ENCODE data around the gene HLA-DRA.
A peak's percentile ranks its signal among the peaks of the same experiment; 100 is the strongest.

The HLA-DRA gene

DNA sequence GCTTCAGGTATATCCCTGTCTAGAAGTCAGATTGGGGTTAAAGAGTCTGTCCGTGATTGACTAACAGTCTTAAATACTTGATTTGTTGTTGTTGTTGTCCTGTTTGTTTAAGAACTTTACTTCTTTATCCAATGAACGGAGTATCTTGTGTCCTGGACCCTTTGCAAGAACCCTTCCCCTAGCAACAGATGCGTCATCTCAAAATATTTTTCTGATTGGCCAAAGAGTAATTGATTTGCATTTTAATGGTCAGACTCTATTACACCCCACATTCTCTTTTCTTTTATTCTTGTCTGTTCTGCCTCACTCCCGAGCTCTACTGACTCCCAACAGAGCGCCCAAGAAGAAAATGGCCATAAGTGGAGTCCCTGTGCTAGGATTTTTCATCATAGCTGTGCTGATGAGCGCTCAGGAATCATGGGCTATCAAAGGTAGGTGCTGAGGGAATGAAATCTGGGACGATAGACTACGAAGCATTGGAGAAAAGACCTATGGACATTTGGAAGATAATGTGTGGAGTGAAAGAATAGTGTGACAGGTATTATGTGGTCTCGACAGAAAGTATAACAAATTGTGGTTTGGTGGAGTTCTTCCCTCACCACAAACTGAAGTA is at the start of gene HLA-DRA:
HLA-DRA (plus strand) TSS at position 286 of the 613 bp plus-strand sequence; CDS start at position 350, 64 bp downstream.
- DNase-seq (ENCODE audit: low read depth in 3 of 3, low spot score in 1 of 3) = no peak

DNA sequence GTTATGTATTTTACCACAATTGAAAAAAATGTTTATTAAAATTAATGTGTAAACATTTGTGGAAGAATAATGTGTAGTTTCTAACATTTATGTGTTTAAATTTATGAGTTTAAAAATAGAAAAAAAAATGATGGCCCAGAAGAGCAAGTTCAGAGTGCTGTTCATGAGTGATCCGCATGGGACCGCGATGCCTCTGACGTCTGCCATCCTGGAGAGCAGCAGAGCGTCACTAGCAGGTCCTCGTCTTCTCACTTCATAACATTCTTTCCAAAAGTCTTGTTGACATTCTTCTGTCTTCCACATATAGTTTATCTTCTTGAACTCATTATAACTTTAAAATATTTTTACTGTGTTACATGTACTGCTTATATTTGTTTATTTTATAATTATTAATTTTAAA is 48.2 kb upstream of the HLA-DRA start:
- no peak for DNase-seq (ENCODE audit: low read depth in 3 of 3, low spot score in 1 of 3)

DNA sequence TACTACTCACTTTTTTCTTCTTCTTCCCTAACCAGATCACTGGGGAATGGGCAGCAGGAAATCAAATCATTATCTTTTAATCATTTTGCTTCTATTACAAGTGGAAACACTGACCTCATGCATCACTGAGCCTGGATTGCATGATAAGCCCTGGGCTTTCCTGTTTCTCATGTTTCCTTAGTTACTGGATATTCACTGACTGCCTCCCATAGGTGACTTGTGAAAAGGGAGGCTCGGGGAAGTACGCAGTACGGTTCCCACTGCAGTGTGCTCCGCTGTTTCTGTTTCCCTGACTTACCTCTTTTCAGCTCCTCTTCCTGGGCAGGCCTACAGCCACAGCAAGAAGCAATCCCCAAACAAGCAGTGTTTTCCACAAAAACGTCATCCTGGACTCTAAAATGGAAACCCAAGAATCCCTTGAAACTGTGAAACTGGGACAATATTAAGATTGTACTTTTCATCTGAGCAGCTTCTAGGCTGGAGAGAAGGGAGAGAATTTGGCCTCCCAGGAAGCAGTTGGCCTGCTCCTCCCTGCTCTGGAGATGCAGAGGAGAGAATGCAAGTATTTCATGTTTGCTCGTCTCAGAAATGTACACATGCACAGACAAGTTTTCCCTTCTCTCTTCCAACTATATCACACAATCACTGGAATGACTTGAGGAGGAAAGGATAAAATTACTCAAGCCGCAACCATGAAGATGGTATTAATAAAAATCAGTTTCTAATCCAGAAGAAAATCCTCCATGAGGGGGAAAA is 45.8 kb upstream of the HLA-DRA start:
- no peak for DNase-seq (ENCODE audit: low read depth in 3 of 3, low spot score in 1 of 3)

DNA sequence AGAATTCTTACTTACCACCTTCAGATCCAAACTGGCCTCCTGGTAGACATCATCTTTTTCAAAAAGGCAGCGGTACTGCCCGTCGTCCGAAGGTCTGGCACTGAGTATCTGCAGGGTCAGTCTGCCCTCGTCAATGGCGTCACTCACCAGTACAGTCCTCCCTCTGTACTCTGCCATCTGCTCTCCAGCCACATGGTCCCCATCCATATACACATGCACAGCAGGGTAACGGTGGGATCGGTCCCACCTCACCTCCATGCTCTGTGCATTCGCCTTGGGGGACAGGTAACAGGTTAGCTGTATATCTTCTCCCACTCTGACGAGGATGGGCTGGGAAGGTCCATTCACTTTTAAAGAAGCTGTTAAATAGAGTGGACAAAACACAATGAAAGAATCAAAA is 43.7 kb upstream of the HLA-DRA start:
- no peak for DNase-seq (ENCODE audit: low read depth in 3 of 3, low spot score in 1 of 3)

DNA sequence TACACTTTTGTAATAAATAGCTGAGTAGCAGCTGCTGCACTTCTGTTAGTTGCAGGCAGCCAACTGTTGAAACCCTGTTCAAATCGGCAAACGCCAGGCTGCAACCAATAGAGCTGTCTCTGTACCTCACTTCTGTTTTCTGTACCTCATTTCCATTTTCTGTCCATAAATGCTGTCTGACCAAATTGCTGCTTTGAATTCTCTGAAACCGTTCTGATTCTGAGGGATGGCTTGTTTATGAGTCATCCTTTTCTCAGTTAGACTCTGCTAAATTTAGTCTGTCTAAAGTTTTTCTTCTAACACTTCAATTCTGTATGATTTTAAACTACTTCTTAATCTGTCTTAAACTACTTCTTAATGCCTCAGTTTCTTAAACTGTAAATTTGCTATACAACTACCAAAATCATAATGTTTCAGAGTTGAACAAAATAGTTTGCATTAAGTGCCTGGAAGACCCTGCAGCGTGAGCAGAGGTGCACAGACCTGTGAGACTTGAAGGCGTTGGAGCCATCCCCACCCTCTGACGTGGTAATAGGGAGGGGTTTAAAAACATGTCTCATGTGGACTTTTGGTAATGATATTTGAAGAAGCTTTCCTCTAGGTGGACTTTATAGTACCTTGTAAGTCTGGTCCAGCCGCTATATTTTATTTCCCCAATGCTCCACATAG is 42.3 kb upstream of the HLA-DRA start:
- DNase-seq (ENCODE audit: low read depth in 3 of 3, low spot score in 1 of 3) = no peak

DNA sequence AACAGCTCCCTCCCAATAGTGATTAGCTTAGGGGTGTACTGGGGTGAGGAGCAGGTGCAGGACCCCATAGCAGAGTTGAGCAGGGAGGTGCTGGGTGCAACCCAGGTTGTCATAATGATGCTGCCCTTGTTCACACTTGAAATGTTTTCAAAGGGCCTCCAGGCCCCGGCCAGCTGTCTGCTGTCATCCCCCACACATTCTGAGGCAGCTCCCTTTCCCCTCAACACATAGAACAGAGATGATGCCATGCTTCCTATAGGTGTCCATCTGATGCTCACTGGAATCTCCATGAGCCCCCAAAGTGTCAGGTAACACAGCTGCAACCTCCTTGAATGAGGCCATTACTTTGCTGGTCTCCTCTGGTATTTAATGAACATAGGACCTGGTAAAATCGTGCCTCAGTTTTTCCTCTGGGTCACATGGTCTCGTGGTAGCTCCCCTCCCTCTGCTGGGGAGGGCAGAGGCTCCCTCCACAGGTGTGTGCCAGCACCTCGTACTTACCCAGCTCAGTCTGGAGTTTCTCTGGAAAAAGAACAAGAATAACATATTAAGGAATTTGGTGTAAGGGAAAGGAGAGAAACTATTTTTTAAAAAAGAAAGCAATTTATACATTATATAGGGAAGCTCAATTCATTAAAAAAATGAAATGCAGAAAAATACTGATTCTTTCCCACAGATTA is 38.3 kb upstream of the HLA-DRA start:
- no peak for DNase-seq (ENCODE audit: low read depth in 3 of 3, low spot score in 1 of 3)

DNA sequence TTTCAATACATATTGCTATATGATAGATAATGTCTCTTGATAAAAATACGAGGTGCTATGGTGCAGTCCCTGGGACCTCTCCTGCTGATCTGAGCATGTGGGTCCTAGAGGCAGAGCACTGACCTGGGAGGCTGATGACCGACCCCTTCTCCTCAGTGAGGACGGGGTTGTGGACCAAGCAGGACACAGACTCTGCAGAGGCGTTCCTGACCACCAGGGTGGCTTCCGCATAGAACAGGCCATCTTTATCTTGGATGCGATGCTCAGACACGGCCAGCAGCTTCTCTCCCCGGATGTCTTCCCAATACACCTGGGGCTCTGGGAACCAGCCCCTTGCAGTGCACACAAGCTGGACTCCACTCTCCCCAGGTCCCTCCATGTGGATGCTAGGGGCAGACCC is 36.9 kb upstream of the HLA-DRA start:
- no peak for DNase-seq (ENCODE audit: low read depth in 3 of 3, low spot score in 1 of 3)

DNA sequence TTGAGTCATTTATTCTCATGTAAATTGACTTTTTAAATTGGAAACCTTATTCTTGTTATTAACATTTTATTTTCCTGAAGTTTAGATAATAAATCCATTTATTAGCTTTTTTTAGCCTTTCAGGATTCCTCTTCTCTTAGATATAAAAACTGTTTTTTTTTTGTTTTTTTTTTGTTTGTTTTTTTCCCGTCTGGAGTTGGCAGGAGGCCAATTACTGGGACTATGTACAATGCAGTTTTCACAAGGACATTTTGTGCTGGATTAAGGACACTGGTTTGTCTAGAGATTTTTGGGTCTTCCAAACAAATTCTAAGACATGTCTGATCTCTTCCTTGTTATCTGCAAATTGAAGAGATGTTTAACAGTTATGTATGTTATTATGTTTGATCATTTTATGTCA is 34.0 kb upstream of the HLA-DRA start:
- DNase-seq (ENCODE audit: low read depth in 3 of 3, low spot score in 1 of 3) = no peak

DNA sequence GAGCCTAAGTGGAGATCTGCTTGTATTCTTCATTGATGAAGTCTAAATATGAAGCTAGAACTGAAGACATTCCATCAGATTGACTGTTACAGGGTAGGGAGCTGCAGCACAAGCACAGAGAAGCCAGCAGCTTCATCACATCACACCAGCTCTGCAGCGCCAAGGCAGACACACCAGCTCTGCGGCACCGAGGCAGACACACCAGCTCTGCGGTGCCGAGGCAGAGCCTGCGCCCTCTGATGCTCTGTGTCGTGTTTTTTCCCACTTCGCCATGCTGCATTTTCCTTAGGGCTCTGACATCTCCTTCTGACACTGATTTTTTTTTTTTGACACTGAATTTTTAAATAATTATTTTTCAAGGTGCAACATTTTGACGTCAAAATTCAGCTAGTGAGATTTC is 33.5 kb upstream of the HLA-DRA start:
- DNase-seq (ENCODE audit: low read depth in 3 of 3, low spot score in 1 of 3) = no peak

DNA sequence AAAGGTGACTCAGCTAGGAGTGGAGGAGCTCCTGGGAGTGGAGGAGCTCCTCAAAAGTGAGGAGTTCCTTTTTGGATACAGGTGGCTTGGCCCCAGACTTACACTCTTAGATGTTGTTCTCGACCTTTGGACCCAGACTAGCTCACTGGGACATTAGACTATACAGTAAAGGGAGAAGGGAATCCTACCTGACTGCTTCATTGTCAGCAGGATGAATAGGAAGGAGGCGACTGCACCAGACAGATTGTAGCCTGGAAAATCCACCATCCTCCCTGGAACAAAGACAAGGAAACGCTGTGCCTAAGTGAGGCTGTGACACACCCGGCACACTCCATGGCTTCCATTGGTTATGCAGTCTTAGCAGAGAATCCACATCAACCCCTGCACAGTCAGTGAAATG is 32.8 kb upstream of the HLA-DRA start, which contains the start of gene BTNL2:
BTNL2 (minus strand) TSS at position 325 of the 400 bp plus-strand sequence; CDS start at position 267, 58 bp downstream.
- no peak for DNase-seq (ENCODE audit: low read depth in 3 of 3, low spot score in 1 of 3)

DNA sequence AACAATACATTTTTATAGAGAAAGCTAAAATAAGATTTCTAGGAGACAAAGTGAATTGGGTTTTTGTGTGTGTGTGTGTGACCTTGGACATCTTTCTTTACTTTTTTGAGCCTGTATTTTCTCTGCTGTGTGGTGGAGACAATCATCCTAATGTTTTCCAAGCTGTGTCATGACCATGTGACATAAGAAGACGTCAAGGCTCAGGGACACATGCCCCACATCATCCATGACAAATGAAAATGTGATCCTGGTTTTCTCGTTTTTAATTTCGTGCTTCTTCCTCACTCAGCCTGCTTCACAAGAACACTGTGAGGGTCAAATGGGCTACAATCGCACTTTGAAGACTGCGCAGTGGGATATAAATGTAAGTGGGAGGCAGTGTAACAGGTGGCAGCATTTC is 28.8 kb upstream of the HLA-DRA start:
- DNase-seq (ENCODE audit: low read depth in 3 of 3, low spot score in 1 of 3) = no peak

DNA sequence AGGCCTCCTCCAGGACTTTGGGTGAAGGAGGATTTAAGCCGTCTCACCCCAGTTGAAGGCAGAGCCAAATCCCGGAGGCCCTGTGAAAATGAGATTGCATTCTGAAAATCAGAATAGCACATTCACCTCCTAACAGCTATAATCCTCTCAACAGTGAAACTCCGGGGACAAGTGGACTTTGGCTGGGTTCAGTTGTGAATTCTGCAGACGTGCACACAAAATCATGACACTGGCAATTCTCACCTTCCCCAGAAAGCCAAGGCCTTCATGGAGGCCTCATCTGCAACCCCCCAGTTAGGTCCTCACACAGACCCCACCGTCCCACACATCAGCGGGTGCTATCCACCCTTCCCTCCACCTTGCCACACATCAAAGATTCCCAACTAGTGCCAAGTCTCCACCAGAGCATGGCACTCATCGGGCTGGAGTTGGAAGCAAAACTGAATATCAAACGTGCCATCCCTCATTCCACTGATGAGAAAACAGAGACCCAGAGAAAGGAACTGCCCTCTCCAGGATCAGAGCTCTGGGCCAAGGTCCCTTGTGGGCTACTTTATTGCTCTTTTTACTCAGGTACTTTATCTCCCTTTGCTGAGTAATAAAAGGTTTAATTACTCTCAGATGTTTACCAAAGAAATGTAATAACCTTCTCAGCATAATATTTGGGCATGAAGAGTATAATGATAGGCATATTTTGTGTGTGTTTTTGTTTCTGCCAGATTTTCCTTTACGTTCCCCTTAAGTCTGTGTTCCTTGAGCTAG is 27.9 kb upstream of the HLA-DRA start:
- no peak for DNase-seq (ENCODE audit: low read depth in 3 of 3, low spot score in 1 of 3)

DNA sequence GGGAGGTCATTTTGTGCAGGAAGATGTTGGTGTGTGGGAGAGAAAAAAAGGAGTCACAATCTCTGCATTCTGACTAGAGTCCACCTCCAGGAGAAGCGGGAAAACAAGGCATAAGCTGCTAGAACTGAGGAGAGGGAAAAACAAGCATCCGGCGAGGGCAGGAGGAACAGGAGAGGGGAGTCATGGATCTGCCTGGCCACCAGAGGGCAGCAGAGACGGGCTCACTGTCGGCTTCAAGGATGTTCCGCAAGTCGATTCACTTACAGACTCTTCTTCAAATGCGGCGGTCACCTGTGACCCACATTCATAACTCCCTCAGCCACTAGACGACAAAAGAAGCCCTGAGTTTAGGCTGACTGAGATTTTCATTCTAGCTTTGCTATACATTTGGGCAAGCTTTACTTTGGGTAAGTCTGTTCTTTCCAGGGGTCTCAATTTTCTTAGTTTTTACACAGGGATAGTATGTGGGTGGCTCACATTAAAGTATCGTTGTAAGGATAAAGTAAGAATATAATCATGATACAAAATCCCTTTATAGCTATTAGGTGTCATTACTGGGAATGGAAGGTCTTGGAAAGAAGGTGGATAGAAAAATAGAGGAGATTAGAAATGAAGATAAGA is 26.1 kb upstream of the HLA-DRA start:
- peak; percentile 59 to 85 (median 75) for DNase-seq (ENCODE audit: low read depth in 3 of 3, low spot score in 1 of 3)

DNA sequence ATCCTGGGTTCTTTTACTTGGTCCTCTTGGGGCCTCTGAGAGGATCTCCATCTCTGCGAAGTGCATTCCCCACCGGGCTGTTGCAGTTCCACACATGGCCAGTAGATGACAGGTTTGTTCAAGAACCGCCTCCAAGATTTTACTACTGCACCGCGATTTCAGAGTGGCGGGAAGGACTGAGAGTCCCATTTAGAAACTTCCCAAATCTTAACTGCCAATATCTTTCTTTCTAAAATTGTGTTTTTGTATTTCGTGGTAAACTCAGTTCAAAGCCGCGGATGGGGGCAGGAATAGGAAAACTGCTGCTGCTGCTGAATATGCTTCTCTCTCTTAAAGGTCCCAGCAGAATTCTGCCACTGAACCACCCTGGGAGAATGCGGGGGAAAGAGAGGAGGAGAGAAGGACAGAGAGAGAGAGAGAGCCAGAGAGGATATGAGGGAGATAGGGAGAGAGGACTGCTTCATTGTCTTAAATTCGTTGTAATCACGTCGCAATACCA is 24.1 kb upstream of the HLA-DRA start:
- peak; percentile 41 to 67 (median 52) for DNase-seq (ENCODE audit: low read depth in 3 of 3, low spot score in 1 of 3)

DNA sequence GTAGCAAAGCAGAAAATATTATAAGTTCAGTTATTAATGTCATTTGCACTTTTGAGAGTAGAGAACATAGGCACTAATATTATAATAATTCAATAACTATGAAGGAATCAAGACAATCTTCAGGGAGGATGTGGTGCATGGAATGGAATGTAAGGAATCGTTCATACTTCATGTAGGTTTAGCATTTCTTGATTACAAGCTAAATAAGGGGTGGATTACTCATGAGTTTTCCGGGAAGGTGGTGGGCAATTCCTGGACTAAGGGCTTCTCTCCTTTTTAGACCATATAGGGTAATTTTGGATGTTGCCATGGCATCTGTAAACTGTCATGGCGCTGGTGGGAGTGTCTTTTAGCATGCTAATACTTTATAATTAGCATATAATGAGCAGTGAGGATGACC is 23.7 kb upstream of the HLA-DRA start:
- DNase-seq (ENCODE audit: low read depth in 3 of 3, low spot score in 1 of 3) = no peak

DNA sequence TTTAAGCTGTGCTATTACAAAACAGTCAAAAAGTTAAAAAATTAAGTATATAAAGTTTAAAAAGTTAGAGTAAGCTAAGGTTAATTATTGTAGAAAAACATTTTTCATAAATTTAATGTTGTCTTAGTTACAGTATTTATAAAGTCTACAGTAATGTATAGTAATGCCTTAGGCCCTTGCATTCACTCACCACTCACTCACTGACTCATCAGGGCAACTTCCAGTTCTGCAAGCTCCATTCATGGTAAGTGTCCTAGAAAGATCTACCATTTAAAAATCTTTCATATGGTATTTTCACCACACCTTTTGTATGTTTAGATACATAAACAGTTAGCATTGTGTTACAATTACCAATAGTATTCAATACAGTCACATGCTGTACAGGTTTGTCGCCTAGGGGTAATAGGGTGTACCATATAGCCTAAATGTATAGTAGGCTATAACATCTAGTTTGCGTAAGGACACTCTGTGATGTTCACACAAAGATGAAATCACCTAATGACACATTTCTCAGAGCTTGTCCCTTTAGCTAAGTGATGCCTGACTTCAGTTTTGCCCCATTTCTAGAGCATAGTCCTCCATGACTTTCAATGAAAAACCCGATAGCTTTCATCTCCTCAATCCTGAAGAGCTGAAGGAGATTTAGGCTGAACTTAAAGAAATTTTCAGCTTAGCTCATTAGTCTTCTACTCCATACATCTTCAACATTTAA is 14.9 kb upstream of the HLA-DRA start:
- DNase-seq (ENCODE audit: low read depth in 3 of 3, low spot score in 1 of 3) = no peak

DNA sequence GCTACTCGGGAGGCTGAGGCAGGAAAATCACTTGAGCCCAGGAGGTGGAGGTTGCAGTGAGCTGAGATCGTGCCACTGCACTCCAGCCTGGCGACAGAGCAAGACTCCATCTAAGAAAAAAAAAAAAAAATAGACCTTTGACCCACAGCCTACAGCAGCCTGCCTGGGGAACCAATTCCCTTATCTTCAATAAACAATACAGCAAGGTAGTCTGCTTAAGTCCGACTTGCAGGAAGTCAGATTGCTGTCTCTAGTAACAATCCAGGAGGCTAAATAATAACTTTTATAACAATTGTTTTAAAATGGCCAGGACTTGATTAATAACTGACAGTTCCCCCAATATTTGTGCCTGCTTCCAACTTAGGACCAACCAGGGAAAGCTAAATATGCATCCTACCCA is 13.3 kb upstream of the HLA-DRA start:
- DNase-seq (ENCODE audit: low read depth in 3 of 3, low spot score in 1 of 3) = no peak

DNA sequence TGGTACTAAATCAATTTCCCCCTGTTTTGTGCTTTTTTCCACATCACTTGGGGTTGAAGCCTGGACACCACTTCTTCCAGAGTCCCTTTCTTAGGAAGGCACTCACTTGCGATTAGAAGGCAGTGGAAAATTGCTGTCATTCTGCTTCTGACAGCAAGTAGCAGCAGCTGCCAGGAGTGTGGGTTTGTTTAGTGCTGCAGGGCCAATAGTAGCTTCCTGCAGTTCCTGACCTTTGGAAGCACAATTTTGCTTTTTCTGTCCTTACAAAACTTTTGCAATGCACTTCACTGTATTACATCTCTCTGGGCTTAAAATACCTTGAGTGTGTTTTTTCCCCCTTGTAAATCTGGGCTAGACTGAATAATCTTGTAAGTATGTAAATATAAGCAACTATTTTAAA is 12.5 kb upstream of the HLA-DRA start:
- DNase-seq (ENCODE audit: low read depth in 3 of 3, low spot score in 1 of 3) = no peak

DNA sequence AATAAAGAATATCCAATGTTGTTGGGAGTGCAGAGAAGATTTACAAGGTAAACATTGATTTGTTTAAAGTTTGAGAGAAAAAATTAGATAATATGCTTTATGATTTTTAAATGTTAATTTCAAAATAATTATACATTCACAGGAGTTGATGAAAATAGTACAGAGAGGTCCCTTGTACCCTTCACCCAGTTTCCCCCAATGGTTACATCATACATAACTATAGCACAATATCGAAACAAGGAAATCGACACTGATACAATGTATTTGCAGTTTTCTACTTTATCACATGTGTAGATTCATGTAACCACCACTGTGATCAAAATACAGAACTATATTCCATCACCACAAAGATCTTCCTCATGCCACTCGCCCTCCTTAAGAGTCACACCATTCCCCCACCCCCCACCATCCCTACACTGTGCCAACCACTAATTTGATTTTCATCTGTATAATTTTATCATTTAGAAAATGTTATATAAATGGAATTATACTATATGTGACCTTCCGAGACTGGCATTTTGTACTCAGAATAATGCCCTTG is 11.7 kb upstream of the HLA-DRA start:
- no peak for DNase-seq (ENCODE audit: low read depth in 3 of 3, low spot score in 1 of 3)
